Right lobe of liver (tissue), 6 donors: ENCODE measurements around the gene BRD2. TPM values are rescaled to one million over a fixed set of nuclear protein-coding genes. Genes with fewer than 3 reads are reported as not detected.

Experiments used
- ATAC-seq, 4 donors: fragments of 200-7000 bp; cut with Tn5 transposase; one replicate each; pipeline ENCODE4 v1.9.1; 2020; ENCODE audit warnings: mild to moderate bottlenecking in 4 of 4, moderate library complexity in 4 of 4
- DNase-seq, 3 donors: peaks; one replicate each; pipeline ENCODE4 v3.0.0-alpha.2; 2020
- H3K27ac ChIP-seq, 3 donors: fragments of 200-600 bp; one replicate each; pipeline ENCODE4 v1.8.0; 2022
- H3K27me3 ChIP-seq, 2 donors: fragments of 200-600 bp; one replicate each; pipeline ENCODE4 v1.8.0; 2022
- H3K36me3 ChIP-seq, 4 donors: fragments of 200-600 bp; sonication (generic) in 1 of 4; one replicate each; pipeline versions ENCODE4 v1.5.1 to v1.8.0; 2017 to 2022; ENCODE audit warnings: control low read depth in 1 of 4
- H3K4me1 ChIP-seq, 4 donors: fragments of 200-600 bp; sonication (generic) in 1 of 4; one replicate each; pipeline versions ENCODE4 v1.5.1 to v1.8.0; 2017 to 2022; ENCODE audit warnings: control low read depth in 1 of 4
- H3K4me3 ChIP-seq, 3 donors: fragments of 200-600 bp; one replicate each; pipeline ENCODE4 v1.8.0; 2022
- H3K9me3 ChIP-seq, 4 donors: fragments of 200-600 bp; sonication (generic) in 1 of 4; one replicate each; pipeline versions ENCODE4 v1.5.1 to v1.8.0; 2017 to 2022; ENCODE audit warnings: control low read depth in 1 of 4
- POLR2A ChIP-seq: fragments of 450-650 bp; IDR thresholded peaks from one replicate; pipeline ENCODE4 v1.6.1; 2017; ENCODE audit warnings: antibody characterized with exemption, mild to moderate bottlenecking
- WGBS: methylation state at CpG from one replicate; pipeline ENCODE4 v1.1.6; 2018; ENCODE audit warnings: low coverage, low lambda C conversion rate; ENCODE audit not compliant: insufficient coverage; ENCODE audit errors: missing lambda C conversion rate; 5-methylcytosine and 5-hydroxymethylcytosine counted together
- intact Hi-C, 2 donors: fragments of 100-400 bp; cut with DNase I; formaldehyde crosslinking; loops; one replicate each; pipeline versions ENCODE4 v1.11.2 to v1.14.1; 2022
- total RNA-seq, 6 experiments: library from RNA; depleted of rRNA in 2 of 6; stranded (reverse); fragments of >200 nt in 2 of 6; fragmentation: NEBNext Ultra II Directional in 3 of 6; extraction: Animal tissue kit (Norgen Biotek cat#: 25700) in 3 of 6; gene quantifications; one replicate each; pipeline versions ENCODE4 v1.1.0 to v1.2.4, GENCODE V29; 2016 to 2023
- TF ChIP-seq, protein P1 (sequence below), 4 donors: fragments of 200-600 bp in 3 of 4; fragments of 450-650 bp in 1 of 4; IDR thresholded peaks; one replicate each; pipeline versions ENCODE4 v1.5.1 to v1.8.0; 2016 to 2022; ENCODE audit warnings: antibody characterized with exemption in 4 of 4, mild to moderate bottlenecking in 2 of 4
- donor health status: DM: no; HTN: yes; CAD: no.
- donor health status: DM: no; HTN: no; CAD: no.
- donor health status: DM: no; HTN: no; CAD: no.
- donor health status: DM: no; HTN: yes; CAD: no.
- donor health status: DM: no; HTN: yes; CAD: no.

Gene BRD2
- total RNA-seq, 6 experiments from 2014 or later, result 66.3 to 111 (median 73.7) TPM

DNA sequence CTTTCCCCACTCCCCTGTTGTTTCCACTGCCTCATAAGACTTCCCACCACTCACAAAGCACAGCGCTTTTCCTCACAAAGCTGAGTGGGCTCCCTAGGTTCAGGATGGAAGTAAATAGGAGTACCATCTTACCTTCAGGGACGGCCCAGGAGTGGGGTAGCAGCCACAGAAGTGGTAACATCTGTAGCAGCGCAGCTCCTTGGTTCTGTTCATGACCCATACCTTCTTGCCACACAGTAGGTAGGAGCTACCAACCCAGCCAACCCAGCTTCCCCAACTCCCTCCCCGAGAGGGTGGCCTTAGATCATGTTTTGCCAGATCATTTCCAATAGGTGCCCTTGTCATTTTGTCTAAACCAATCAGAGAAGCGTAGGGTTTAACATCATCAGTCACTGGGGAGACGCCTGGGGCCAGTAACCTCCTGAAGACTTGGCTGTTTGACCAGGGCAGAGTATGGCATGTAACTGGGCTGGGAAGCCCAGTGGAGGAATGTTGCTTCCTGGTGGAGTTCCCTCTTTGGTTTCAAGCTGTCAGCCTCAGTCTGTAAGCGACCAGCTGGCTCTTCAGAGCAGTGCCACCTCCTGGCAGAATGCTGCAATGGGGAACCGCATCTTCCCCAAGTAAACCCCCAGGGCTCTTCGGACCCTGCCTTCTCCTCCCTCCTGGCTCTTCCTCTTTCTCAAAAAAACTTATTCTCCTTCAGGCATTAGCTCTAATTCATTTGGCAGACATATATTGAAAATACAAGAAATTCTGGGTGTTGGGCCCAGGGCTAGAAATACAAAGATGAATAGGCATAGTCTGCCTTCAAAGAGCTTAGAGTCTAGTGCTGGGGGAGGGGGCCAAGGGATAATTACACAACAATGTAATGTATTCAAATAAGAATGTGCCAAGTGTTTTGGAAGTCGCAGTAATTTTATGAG, 15.3 kb upstream of the BRD2 start, which contains the start of gene HLA-DMA:
Gene HLA-DMA (minus strand): TSS at position 281 of the 923 bp plus-strand sequence. CDS start 61 bp downstream, at position 220.
- intact Hi-C loops, result no loop called here
- Histone ChIP-seq H3K27ac (peak within 1 kb of the TSS; percentile 25 to 60 (median 48)), H3K4me1 (no peaks in the 10 kb centered on the region), H3K27me3 (no peaks in the 10 kb centered on the region), H3K36me3 (no peaks in the 10 kb centered on the region), H3K9me3 (no peaks in the 10 kb centered on the region), H3K4me3 (peak within 1 kb of the TSS in 2 of 3 donors; percentile 7 to 42)
- TF ChIP-seq POLR2A, result peak; percentile 80
- TF ChIP-seq, protein P1, sequence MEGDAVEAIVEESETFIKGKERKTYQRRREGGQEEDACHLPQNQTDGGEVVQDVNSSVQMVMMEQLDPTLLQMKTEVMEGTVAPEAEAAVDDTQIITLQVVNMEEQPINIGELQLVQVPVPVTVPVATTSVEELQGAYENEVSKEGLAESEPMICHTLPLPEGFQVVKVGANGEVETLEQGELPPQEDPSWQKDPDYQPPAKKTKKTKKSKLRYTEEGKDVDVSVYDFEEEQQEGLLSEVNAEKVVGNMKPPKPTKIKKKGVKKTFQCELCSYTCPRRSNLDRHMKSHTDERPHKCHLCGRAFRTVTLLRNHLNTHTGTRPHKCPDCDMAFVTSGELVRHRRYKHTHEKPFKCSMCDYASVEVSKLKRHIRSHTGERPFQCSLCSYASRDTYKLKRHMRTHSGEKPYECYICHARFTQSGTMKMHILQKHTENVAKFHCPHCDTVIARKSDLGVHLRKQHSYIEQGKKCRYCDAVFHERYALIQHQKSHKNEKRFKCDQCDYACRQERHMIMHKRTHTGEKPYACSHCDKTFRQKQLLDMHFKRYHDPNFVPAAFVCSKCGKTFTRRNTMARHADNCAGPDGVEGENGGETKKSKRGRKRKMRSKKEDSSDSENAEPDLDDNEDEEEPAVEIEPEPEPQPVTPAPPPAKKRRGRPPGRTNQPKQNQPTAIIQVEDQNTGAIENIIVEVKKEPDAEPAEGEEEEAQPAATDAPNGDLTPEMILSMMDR (IDR thresholded peaks at IDR 0.05), result peak; percentile 65 to 79 (median 76)
- ATAC-seq (peak; percentile 96 to 98 (median 97)), DNase-seq (peak; percentile 78 to 84 (median 80))
- 42% methylated on average over 7 of the region's 10 CpGs for WGBS

DNA sequence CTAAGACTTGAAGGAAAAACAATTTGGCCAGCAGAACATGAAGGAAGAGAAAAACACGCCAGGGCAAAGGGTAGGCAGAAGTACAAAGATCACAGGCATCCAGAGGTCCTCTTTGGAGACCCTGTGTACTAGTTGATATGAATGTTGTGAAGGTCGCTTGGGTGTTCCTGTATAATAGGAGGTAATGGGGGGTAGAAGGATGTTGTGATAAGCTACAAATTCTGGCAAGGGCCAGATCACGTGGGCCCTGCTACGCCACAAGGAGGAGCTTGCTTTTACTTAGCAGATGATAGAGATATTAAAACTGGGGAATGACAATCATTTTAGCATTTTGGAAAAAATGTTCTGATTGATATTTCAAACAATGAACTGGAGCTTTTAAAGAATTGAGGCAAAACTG, 14.6 kb upstream of the BRD2 start:
- ATAC-seq, result no peak
- Histone ChIP-seq H3K4me3 (no peak overlapping the region), H3K4me1 (no peaks in the 10 kb centered on the region), H3K27ac (no peak overlapping the region), H3K36me3 (no peaks in the 10 kb centered on the region), H3K27me3 (no peaks in the 10 kb centered on the region), H3K9me3 (no peaks in the 10 kb centered on the region)
- intact Hi-C loops, result no loop called here
- WGBS, result 49% methylated on average over 4 of the region's 4 CpGs
- no peak for DNase-seq
- TF ChIP-seq POLR2A, result no peak
- TF ChIP-seq, protein P1 (IDR thresholded peaks at IDR 0.05), result no peak

DNA sequence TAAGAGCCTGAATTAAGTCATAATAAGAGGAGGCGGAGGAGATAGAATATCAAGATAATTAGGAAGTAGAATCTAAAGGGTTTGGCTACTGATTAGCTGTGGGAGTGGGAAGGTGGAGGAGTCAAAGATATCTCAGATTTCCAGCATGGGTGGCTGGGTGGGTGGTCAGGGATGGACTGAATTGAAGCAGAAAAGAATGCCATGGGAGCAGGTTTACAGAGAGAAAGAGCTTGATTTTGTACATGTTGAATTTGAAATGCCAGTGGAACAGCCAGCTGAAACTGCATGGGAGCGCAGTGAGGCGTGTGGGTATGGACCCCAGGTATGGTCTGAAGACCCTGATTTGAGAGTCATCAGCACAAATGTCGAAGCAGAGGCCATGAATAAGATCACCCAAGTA, 14.1 kb upstream of the BRD2 start:
- WGBS, result 79% methylated on average over 3 of the region's 4 CpGs

DNA sequence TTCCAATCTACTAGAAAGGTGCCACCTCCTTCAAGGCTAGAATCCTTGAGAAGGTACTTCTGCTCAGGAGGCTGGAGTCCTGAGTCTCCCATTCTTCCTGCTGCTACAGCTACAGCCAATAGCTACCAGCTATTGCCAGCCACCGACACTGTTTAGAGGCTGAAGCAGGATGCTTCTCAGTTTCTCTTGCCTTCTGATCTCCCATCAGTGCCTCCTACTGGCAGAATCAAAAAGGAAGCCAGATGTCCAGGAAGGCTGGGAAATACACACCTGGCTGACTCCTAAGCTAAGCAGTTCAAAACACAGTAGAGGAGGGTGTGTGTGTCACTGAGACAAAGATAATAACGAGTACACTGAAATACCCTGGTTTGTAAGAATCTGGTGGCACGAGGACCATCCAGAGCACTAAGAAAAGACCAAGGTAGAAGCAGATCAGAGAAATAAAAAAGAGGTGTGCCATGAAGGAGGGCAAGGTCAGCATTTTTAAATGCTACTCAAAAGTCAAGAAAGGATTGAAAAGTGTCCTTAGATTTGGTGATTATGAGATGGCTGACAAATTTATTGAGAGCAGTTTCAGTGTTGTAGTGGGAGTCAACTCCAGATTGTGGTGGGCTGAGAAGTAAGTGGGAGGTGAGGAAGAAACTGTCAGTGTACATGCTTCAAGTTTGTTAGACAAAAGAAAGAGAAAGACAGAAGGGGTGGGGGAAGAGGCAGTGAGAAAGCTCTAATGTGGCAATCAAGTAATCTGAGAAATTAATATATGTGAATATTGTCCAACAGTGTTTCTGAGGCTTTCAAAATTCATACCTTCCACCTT, 13.2 kb upstream of the BRD2 start:
- H3K27ac ChIP-seq, result no peak overlapping the region
- ATAC-seq, result no peak
- H3K27me3 ChIP-seq, result no peaks in the 10 kb centered on the region
- H3K4me3 ChIP-seq, result no peak overlapping the region
- DNase-seq, result no peak
- H3K9me3 ChIP-seq, result no peaks in the 10 kb centered on the region
- WGBS, result 49% methylated on average over 3 of the region's 3 CpGs
- no peaks in the 10 kb centered on the region for H3K4me1 ChIP-seq
- no peaks in the 10 kb centered on the region for H3K36me3 ChIP-seq
- intact Hi-C loops, result no loop called here
- TF ChIP-seq, protein P1 (IDR thresholded peaks at IDR 0.05), result peak in 3 of 4 donors; percentile 12 to 37 (median 32)
- no peak for TF ChIP-seq POLR2A

More for the DNA sequence above, 14.1 kb upstream of the BRD2 start:
- H3K27ac ChIP-seq, result no peak overlapping the region
- H3K36me3 ChIP-seq, result no peaks in the 10 kb centered on the region
- no peak for DNase-seq
- H3K9me3 ChIP-seq, result no peaks in the 10 kb centered on the region
- no peaks in the 10 kb centered on the region for H3K4me1 ChIP-seq
- H3K27me3 ChIP-seq, result no peaks in the 10 kb centered on the region
- ATAC-seq, result no peak
- no peak overlapping the region for H3K4me3 ChIP-seq
- TF ChIP-seq, protein P1 (IDR thresholded peaks at IDR 0.05), result no peak
- intact Hi-C loops, result no loop called here
